ENCODE results near the gene FASN. TPM values are rescaled to one million over a fixed set of nuclear protein-coding genes. Genes with fewer than 3 reads are reported as not detected.
A peak's percentile ranks its signal among the peaks of the same experiment; 100 is the strongest.

Gene FASN
- total and polyA plus RNA-seq, 2 donors (not counting 1 experiment from before 2014, with no cell fraction given): 19.4 to 35.6 TPM

GRCh38 chr17:82065638-82066303 lies 32.3 kb downstream of the FASN start, which contains the start of gene DUS1L:
TSS of gene DUS1L (minus strand) at chr17:82065804. CDS start at chr17:82065059, 745 bp downstream.
- POLR2A ChIA-PET: interaction anchor here (1.1 to 1.4 kb wide), 3 partner anchors 16 to 33 kb away, joined by 3 to 4 read pairs (median 3); partner anchors contain the start of gene DCXR
- intact Hi-C loops (cut with micrococcal nuclease): loop anchor here (1.0 kb wide), 2 partner anchors 14 to 33 kb away; partner anchors contain the start of genes FASN, GPS1 and RFNG
- peak; percentile 89 for ATAC-seq (ENCODE audit: low read depth)
- peak within 1 kb of the TSS; percentile 81 for H3K4me3 Mint-ChIP-seq
- CTCF ChIA-PET: interaction anchor here (1.0 to 1.3 kb wide), 3 partner anchors 10 to 40 kb away, joined by 3 read pairs; partner anchors contain the start of gene DCXR
- peaks cover 15% of the 10 kb centered on the region for H3K4me1 Mint-ChIP-seq
- H3K27me3 ChIP-seq (replicated peaks in 1 of 4; ENCODE audit: control extremely low read depth in 1 of 4, control insufficient read depth in 3 of 4, insufficient read depth in 4 of 4, low read length in 3 of 4): no peaks in the 10 kb centered on the region
- H3K9ac ChIP-seq (ENCODE audit: low read length): peak within 1 kb of the TSS; percentile 85
- peaks cover 8% of the 10 kb centered on the region for H4K20me1 ChIP-seq (ENCODE audit: control insufficient read depth, insufficient read depth, low read length, poor library complexity, severe bottlenecking)
- no peaks in the 10 kb centered on the region for H3K9me3 ChIP-seq (ENCODE audit: control extremely low read depth in 1 of 3, control insufficient read depth in 2 of 3, insufficient read depth in 1 of 3, low read length in 2 of 3)
- no peaks in the 10 kb centered on the region for H3K9me3 Mint-ChIP-seq (ENCODE audit: insufficient read depth)
- H2AFZ ChIP-seq (ENCODE audit: insufficient read depth, low read depth, low read length, poor library complexity, severe bottlenecking): peak within 1 kb of the TSS; percentile 100
- H3K4me3 ChIP-seq (ENCODE audit: control extremely low read depth in 1 of 5, extremely low read depth in 1 of 5, insufficient read depth in 1 of 5, low read depth in 2 of 5, low read length in 4 of 5): peak within 1 kb of the TSS; percentile 18 to 76 (median 74)
- no peaks in the 10 kb centered on the region for H3K27me3 Mint-ChIP-seq
- peaks cover 0 to 13% of the 10 kb centered on the region in 2 experiments for H3K36me3 ChIP-seq (replicated peaks in 1 of 2; ENCODE audit: control extremely low read depth in 1 of 2, control insufficient read depth in 1 of 2, extremely low read depth in 1 of 2, insufficient read depth in 2 of 2, low read length in 1 of 2)
- H3K4me2 ChIP-seq (replicated peaks; ENCODE audit: low read depth, low read length, poor library complexity, severe bottlenecking): peak within 1 kb of the TSS; percentile 85
- H3K79me2 ChIP-seq (ENCODE audit: control insufficient read depth, insufficient read depth, low read length): peaks cover 12% of the 10 kb centered on the region
- peak; percentile 84 for DNase-seq
- peak within 1 kb of the TSS; percentile 79 to 90 for H3K27ac ChIP-seq (ENCODE audit: low read length in 2 of 2)
- WGBS (ENCODE audit: insufficient coverage): 11% methylated on average over 88 of the region's 88 CpGs
- peak within 1 kb of the TSS; percentile 89 for H3K27ac Mint-ChIP-seq
- H3K4me1 ChIP-seq (ENCODE audit: control insufficient read depth in 2 of 2, insufficient read depth in 2 of 2, low read length in 2 of 2): peaks cover 16 to 26% of the 10 kb centered on the region in 2 donors
- no peak for TF ChIP-seq CTCF (IDR thresholded peaks at IDR 0.05)
- no peak for TF ChIP-seq EZH2 (IDR thresholded peaks at IDR 0.05; ENCODE audit: borderline replicate concordance, insufficient read depth, low read depth, low read length, poor library complexity, severe bottlenecking)

Measured in B cell (primary cell).